GM19372 (cell line): ENCODE results near the gene LPP.

Source experiments
- ATAC-seq: cut with Tn5 transposase; IDR thresholded peaks from one replicate; pipeline ENCODE4 v1.9.1; 2021; ENCODE audit warnings: mild to moderate bottlenecking, low read depth, moderate library complexity; ENCODE audit not compliant: unreplicated experiment

The LPP gene

DNA sequence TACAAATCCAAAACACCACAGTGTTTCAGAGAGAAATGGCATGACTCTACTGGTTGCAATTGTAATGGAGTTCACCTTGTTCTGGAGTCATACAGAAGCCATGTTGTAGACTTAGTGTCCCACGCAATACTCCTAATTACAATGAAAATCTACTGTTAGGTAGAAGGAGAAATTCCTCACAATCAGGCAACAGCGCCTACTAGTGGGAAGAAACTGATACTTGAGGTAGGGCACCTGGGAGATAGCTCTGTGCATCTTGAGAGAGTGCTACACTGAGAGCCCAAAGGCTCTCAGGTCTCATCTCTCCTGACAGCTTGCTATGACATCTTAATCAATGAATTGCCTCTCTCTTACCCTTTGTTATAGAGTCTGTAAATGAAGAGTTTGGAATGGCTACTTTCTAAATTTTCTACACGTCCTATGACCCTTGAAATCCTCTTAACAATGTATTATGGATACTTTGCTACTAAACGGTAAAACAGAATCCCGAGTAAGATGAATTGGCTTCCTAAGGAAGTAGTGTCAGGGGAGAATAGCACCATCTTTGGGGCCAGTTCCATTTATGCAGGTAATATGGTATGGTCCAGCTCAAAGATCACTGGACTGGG lies 595.2 kb downstream of the LPP start:
- ATAC-seq, result peak; percentile 73

DNA sequence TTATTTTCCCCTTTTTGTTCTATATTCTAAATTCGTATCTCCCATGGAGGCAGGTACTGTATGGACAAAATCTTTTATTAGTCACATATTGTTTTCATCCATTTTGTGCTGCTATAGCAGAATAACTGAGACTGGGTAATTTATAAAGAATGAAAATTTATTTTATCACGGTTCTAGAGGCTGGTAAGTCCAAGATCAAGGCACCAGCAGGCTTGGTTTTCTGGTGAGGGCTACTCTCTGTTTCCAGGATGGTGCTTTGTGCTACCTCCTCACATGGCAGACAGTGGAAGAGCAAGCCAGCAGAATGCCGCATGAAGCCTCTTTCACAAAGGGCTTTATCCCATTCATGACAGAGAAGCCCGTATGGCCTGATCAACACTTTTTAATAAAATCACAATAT lies 595.9 kb downstream of the LPP start:
- no peak for ATAC-seq

DNA sequence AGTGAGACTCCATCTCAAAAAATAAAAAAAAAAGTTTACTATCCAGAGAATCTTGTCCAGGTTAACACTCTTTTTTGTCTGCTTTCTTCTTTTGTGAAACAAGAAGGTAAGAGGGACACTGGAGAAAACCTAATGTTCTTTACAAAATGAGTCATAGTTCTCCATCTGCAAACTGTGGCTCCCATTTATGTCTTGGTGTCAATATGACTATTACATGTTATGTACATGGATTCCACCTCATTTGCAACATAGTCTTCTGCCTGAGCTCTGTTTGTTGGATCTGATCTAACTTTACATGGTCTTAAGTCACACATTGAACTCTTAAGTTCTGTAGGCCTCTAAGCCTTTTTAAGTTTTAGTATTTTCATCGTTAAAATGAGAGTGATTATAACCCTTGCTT lies 596.7 kb downstream of the LPP start:
- ATAC-seq, result no peak

DNA sequence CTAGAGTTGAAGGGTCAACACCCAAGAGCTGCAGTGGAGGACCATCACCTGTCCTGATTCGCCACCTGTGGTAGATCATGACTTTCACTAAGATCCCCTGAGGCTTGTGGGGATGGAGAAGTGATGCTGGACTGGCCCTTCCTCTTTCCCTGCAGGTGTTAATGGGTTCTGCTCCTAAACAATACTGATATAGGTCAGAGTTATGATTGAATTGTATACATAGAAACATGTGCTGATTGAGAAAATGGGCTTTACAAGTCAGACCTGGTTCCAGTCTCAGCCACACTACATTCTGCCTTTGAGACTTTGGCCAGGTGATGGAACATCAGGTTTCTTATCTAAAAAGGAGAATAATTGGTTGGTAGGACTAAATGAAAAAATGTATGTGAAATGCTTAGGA lies 598.9 kb downstream of the LPP start:
- no peak for ATAC-seq

DNA sequence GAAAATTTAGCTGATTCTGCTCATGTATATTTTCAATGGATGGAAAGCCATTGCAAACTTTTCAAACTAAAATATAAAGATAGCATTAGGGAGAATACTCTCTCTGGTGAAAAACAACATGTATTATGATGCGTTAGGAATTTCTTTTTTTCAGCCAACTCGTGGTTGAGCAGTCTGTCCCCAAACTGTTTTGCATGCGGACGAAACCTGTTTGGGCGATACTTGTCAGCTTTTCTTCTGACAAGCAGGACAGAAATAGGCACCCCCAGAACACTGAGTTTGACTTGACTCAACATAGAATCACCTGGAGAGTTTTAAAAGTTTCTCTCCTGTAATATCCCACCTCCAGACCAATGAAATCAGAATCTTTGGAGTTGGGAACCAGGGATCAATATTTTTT lies 600.3 kb downstream of the LPP start:
- no peak for ATAC-seq

DNA sequence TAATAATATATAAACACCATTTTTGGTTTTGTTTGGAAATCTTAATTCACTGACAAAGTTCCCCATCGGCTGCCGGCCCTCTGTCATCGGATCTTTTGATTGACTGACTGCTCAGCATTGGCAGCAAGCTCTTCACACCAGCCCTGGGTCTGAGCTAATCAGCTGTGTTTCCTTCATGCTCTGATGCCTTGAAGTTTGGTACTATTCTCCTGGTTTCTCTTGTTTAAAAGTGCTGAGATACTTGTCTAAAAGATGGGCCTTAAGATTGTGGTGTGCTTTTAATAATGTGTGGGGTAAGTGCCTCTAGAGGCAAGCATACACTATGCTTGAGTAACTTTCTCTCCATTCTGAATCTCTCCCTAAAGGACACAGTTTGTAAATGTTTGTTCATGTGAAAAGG lies 602.3 kb downstream of the LPP start:
- ATAC-seq, result no peak

DNA sequence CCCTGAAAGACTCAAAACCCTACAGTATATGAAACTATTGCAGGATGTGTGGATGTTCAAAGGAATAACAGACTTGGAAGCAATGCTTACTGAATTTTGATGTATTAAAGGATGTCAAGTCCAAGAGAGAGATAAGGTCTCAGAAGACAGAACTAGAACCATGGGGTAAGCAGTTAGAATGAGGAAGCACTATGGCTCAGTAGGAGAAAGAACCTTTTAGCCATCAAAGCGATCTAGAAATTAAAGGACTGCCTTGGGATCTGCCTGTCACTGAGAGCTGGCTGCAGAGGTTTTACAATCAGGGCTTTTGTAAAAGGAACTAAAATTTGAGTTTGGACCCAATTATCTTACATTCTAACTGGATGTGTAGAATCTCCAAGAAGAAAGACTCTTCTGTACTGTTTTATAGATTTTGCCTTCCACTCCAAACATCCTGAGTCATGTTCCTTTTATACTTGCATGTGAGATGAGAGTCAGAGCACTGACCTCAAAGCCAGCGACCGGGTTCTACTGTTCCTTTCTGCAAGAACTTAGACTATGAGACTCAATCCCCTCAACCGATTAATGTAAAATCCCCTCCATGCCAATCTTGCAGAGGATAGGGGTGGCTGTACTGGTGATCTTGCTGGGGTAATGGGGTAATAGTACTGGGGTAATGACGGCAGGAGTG lies 605.5 kb downstream of the LPP start:
- ATAC-seq, result no peak

DNA sequence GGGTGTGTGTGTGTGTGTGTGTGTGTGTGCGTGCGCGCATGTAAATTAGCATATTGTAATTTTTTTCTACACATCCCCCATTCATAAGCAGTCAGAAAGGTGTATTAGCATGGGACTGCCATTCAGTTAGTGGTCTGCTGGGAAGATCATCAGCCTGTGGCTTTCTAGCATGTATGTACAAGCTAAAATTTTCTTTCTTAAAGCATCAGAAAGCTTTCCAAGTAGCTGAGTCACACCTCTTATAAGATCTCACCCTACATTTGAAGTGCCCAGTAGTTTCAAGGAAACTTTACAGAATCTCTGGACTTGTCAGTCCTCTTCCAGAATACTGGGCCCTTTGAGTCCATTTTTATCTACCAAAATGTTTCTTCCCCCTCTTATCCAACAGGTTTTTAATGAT lies 606.5 kb downstream of the LPP start:
- ATAC-seq, result no peak

DNA sequence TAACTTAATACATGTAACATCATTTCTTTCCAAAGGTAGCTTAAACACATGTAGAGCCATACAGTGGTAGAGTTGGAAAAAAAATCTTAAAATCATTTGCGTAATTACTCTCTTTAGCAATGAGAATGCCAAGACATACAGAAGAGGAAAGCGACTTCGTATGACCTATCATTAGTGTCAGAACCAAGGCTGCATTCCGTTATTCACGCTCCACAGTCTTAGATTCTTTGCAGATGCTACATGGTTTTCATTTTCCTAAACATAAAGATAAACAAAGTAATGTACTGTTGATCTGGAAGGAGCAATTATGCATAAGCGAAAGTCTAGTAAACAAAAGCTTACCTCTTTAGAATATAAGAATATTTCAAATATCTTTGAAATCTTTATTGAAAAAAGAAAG lies 607.5 kb downstream of the LPP start:
- ATAC-seq, result no peak

DNA sequence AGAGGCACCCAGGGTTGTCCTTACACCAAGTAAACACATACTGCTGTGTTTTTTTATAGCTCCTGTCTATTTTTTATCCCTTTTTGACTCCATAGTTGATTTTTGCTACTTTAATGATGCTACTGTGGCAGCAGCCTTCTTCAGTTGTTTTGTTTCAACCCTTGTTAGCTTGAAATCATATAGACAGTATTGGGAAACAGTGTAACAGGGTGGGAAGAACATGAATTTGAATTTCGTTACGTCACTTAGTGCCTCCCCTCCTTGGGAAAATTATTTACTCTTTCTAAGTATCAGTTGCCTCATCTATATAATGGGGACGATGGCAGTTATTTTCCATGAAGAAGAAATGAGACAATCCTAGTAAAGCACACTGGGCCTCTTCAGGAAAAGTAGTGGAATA lies 608.0 kb downstream of the LPP start:
- ATAC-seq, result no peak

DNA sequence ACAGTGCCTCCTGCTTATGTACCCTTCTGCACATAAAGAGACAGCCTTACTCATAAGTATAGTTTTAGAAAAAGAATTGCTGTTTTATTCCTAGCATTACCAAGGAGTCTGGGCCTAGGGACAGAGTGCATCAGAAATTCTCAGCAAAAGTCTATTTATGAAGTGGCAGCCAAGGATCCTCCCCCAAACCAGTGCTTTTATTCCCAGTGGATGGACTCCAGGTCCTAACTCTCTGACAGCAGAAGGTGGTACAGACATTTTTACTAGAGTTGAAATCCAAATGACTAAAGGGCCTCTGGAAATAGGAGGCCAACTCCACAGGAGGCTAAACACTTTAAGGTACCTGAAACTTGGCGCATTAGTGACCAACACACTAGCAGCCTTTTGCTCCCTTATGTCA lies 610.7 kb downstream of the LPP start:
- ATAC-seq, result no peak

DNA sequence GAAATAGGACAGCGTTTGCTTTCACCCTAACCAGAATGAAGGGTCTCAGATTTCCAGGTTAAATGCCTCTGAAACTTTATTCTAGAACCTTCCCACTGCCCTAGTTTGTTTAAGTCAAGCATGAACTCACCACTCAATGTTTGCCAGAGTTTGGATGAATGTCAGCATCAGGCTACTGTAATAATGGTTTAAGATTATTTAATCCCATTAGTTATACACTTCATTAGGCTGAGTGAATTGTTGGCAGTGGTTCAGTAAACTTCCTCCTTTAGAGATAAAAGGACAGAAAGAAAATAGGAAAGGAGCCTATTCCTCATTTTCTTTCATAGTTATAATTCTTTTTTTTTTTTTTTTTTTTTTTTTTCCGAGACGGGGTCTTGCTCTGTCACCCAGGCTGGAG lies 615.9 kb downstream of the LPP start:
- ATAC-seq, result no peak

DNA sequence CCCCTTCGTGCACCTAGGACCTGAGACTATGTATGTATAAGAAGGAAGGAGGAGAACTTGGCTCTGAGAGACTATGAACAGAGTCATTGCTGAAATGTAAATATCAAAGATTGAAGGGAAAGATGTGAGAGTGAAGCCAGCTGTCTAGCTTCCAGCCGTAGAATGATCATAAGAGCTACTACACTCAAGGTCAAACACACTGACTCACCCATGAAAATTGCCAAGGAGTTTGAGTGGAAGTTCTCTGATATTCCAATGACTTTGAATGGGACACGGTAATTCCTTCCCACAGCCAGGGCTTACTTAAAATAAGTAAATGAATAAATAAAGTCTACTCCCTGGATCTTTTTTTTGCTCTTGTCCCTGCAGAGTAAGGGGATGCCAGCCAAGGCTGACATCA lies 618.9 kb downstream of the LPP start:
- ATAC-seq, result no peak

DNA sequence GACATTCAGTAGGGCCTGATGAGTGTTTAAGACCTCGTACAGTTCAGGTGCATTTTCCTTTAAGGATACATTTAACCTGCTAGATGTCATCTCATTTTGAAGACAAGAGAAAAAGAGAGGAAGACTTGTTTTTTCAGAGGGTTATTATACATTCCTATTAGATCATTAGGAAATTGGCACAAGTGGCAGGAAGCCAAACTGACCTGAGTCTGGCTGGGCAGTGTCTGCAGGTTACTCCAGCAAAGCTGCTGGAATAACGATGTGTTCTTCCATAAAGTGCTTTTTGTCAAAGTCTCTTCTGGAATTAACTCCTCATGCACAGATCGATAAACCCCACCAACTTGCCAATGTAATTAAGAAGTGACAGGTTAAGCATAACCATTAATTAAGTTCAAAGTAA lies 621.5 kb downstream of the LPP start:
- ATAC-seq, result no peak

DNA sequence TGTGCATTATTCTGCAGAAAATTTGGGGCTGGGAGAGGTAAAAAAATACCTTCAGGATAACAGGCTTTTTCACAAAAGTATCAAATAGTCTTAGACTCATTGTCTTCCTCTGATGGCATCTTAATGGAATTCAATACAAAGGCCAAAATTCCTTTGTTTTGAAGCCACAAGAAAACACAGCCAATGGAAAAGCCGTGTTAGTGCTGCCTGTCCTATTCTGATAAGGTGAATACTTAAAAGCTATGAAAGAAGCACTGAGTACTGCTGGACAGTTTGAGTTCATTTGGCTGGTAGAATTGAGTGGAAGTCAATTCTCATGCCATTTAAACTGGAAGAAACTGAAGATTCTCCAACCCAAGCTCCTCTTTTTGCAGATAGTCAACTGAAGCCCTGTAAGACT lies 622.5 kb downstream of the LPP start:
- ATAC-seq, result no peak

DNA sequence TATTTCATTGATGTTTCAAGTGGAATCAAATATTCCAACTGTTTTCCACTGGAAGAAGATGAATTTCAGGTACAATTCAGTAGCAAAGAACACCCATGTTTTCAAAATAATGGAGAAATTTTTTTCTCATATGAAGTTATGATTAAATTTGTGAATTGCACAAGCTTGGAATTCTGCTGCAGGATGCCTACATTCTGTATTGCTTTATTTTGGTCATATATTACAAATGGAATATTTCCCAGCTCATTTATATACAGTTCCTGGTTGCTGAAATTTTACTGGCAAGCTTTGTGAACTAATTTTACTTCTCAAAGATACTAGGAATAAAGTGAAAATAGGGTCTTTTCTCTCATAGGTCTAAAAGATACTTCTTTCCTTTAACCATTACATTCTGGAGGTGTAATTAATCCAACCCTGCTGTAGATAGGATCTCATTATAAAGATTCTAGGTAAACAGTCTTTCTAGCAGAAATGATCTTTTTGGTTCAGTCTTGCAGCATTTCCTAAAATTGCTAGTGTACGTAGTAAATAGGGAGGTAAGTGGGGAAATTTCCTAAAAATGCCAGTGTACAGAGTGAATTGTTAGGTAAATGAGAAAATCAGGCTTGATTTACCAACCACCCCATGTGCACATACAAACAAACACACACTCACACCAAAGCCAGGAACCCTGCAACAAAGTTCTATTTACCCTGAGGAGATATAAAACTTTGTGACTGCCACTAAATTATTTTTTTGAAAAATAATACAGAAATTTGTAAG lies 624.3 kb downstream of the LPP start:
- ATAC-seq, result no peak

DNA sequence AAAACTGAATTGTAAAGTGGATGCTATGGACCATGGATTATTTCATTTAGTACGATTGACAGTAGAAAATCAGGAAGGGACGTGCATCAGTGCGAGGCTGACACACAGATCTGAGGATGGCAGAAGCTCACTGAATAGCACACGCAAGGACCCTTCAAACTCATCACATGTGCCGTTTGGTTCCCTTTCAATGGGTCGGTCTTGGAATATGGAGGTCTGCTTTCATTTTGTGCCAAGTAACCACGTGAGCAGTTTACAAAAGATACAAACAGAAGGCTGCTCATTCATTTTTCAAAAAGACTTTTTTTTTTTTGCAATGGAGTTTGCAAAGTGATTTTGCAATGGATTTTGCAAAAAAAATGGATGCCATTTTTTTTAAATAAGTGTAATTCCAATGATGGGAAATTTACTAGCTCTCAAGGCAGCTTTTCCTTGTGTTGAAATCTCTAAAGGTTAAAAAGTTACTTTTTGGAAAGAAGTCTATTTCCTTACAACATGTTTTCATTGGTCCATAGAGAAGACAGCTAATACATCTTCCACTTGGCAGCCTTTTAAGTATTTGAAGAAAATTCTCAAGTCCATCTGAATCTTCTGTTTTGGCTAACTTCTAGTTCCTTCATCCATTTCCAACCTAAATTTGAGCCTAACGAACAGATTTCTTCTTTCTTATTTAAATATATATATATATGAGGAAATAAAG lies 625.5 kb downstream of the LPP start:
- ATAC-seq, result no peak

DNA sequence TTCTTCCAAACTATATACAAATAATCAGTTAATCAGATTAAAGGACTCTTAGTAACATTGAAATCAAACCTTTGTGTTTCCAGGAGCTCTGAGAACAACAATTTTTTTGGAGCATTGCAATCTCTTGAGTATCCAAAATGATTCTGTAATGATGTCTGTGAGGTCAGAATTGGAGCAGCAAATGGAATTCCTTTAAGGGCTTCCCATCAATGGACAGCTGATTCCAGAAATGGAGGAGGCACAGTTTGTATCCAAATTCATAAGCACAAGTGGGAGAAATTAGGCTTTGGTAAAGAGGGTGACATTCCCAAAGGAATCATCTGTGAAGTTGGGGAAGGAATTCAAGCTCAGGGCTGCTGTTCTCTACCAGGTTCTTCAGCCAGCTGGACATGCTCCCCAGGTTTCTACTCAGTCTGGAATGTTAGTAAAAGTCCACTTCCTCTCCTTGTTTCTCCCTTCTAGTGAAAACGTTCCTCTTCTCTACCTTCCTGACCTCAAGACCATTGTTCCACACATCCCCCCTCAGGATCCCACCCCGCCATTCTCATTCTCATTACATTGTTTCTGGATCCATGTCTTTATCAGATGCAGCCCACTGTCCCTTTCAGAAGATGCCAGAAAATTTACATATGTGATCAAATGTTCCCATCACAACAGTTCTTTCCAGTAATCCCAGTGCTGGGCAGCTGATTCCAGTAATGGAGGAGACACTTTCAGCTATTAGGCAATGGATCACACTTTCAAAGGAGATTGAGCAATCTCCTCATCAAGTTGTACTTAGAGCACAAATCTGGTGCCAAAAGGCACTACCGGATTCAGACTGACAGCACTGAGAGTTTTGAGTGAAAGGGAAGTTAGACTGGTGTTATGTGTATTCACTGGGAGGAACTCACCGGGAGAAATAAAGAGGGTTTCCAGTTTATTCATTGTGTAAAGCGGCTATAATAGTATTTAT lies 626.5 kb downstream of the LPP start:
- ATAC-seq, result no peak

DNA sequence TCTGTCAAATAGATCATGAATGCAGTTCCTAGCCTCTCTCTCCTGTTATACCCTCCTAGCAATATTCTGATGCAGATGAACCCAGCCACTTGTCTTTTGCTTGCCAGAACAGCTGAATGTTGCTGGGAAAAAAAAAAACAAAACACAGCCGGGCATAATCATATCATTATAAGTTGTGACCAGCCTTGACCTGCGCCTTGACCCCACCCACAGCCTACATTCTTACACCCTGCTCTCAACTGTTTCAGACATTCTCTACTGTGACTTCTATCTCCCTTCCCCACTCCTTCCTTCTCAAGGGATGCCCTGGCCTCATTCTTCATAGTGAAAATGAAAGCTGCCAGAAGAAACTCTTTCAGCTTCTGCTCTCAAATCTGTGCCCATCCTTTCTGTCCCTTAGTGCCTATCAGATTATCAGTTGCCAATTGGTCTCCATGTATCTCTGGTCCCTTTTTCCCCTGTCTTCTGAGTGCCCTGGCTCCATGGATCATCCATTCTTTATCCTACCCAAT lies 628.7 kb downstream of the LPP start:
- ATAC-seq, result no peak

DNA sequence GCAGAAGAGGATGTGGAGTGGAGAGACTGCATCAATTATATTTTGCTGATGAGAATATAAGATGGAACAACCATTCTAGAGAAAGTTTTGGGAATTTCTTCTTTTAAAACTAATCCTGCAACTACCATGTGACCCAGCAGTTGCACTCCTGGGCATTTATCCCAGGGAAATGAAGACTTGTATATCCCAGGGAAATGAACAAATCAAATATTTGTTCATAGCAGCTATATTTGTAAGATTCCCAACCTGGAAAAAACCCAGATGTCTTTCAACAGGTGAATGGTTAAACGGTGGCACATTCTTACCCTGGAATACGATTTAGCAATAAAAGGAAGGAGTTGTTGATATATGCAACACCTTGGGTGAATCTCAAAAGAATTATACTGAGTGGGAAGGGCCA lies 632.5 kb downstream of the LPP start:
- no peak for ATAC-seq
